ENCODE data around the gene STK32B. TPM values are rescaled to one million over a fixed set of nuclear protein-coding genes. Genes with fewer than 3 reads are reported as not detected.

Gene STK32B
- total and polyA plus RNA-seq, 2 of the 4 experiments (the other 2 are of a cell fraction): 5.5 to 6.3 TPM

DNA sequence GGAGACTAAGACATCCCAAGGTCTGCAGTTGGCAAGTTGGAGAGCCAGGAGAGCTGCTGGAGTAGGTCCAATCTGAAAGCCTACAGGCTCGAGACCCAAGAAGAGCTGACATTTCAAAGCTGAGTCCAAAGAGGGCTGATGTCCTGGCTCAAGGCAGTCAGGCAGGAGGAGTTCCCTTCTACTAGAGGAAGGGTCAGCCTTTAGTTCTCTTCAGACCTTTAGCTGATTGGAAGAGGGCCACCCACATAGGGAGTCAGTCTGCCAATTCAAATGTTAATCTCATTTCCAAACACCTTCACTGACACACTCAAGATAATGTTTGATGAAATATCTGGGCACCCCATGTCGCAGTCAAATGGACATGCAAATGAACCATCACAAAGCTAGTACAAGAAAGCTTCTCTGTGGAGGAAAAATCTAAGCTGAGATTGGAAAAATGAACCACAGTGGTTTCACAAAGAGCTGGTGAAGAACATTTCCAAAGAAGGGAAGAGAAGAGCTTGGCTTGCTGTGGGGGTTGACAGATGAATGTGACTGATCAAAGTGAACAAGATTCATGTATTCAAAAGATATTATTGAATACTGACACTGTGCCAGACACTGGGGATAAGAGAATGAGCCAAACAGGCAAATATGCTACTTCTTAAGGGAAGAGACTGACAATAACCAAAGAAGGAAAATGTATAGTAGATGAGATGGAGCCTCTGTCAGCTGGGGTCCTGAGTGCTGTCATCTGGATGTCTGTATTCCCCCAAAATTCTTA is 61.2 kb downstream of the STK32B start:
- H2AK9ac ChIP-seq (replicated peaks; ENCODE audit: low read depth, low read length, poor library complexity): no peak overlapping the region
- in situ Hi-C loops (cut with MboI; ENCODE audit: low sequenced_read_pairs): no loop called here
- no CpG with 5 or more reads among the region's 2 CpGs for WGBS, 2 experiments (ENCODE audit: extremely low coverage in 2 of 2, insufficient read length in 1 of 2)
- H2AK5ac ChIP-seq (ENCODE audit: low read depth, low read length): no peak overlapping the region
- H4K5ac ChIP-seq (ENCODE audit: low read depth, low read length): no peak overlapping the region
- no peak overlapping the region for H3K27ac ChIP-seq (ENCODE audit: insufficient read depth, low read length)
- no peak overlapping the region for H2AFZ ChIP-seq (replicated peaks; ENCODE audit: low read length, poor library complexity)
- no peak for DNase-seq
- ChIA-PET POLR2A (ENCODE audit: unreplicated experiment) (no interaction called here), CTCF (no interaction called here)
- peaks cover 6% of the 10 kb centered on the region for H3K4me1 ChIP-seq (ENCODE audit: control insufficient read depth, insufficient read depth, low read length)
- H3K4ac ChIP-seq (ENCODE audit: low read depth, low read length): no peak overlapping the region
- no peak overlapping the region for H3K23ac ChIP-seq (ENCODE audit: low read depth, low read length)
- intact Hi-C loops (cut with micrococcal nuclease): no loop called here
- no peak overlapping the region for H2BK5ac ChIP-seq (ENCODE audit: low read depth, low read length, poor library complexity, severe bottlenecking)
- no peak overlapping the region for H3K9ac ChIP-seq (ENCODE audit: low read depth, low read length)
- H4K91ac ChIP-seq (ENCODE audit: insufficient read depth, low read depth, low read length): no peak overlapping the region
- H3K36me3 ChIP-seq (ENCODE audit: control insufficient read depth, insufficient read depth, low read length): no peaks in the 10 kb centered on the region
- 0 out of 3 replicates have a peak overlapping the region, but pooled peaks have one; percentile 22 for H2BK15ac ChIP-seq (ENCODE audit: low read depth, low read length)
- dilution Hi-C loops (cut with HindIII; ENCODE audit: low sequenced_read_pairs, unreplicated experiment): no loop called here
- no peak overlapping the region for H2BK120ac ChIP-seq (ENCODE audit: low read depth, low read length)
- no peak for ATAC-seq (ENCODE audit: low read depth)
- H3K18ac ChIP-seq (ENCODE audit: low read depth, low read length): no peak overlapping the region
- no peak overlapping the region for H3K4me2 ChIP-seq (ENCODE audit: low read depth, low read length)
- H3K56ac ChIP-seq (ENCODE audit: extremely low read depth, insufficient read depth, low read length): no peak overlapping the region
- BruUV-seq (replicated peaks): no TSS peak
- no peak for TF ChIP-seq CEBPB (IDR thresholded peaks at IDR 0.05; ENCODE audit: low read depth, low read length)
- no peak for TF ChIP-seq BHLHE40 (IDR thresholded peaks at IDR 0.05; ENCODE audit: low read depth, low read length)
- no peak for TF ChIP-seq POLR2A (IDR thresholded peaks at IDR 0.05; ENCODE audit: low read depth, low read length)
- no peak for TF ChIP-seq FOS (IDR thresholded peaks at IDR 0.05; ENCODE audit: low read depth, low read length)
- TF ChIP-seq RFX5 (IDR thresholded peaks at IDR 0.05; ENCODE audit: low read depth, low read length): no peak
- H3K14ac ChIP-seq (replicated peaks; ENCODE audit: low read depth, low read length): no peak overlapping the region
- H4K20me1 ChIP-seq (ENCODE audit: insufficient read depth, low read length): no peaks in the 10 kb centered on the region
- H3K27me3 ChIP-seq (ENCODE audit: control insufficient read depth, insufficient read depth, low read length): no peaks in the 10 kb centered on the region
- peaks cover 3% of the 10 kb centered on the region; the same call in 1 of the 2 replicates for H3K9me1 ChIP-seq (ENCODE audit: insufficient read depth, low read length)
- peaks cover 0 to 5% of the 10 kb centered on the region in 2 experiments; a peak in 1 of 4 replicates for H3K79me1 ChIP-seq (ENCODE audit: low read depth in 1 of 2, low read length in 2 of 2)
- no peak overlapping the region for H3K4me3 ChIP-seq (ENCODE audit: insufficient read depth, low read depth, low read length)
- H3K9me3 ChIP-seq (ENCODE audit: control insufficient read depth, insufficient read depth, low read length): no peaks in the 10 kb centered on the region
- no peak overlapping the region for H2BK20ac ChIP-seq (ENCODE audit: low read depth, low read length)
- no peak overlapping the region for H4K8ac ChIP-seq (ENCODE audit: low read depth in 2 of 2, low read length in 2 of 2)
